CD4-positive, alpha-beta memory T cell (primary cell): ENCODE data around the gene TEKT3. TPM values are rescaled to one million over a fixed set of nuclear protein-coding genes. Genes with fewer than 3 reads are reported as not detected.
A peak's percentile ranks its signal among the peaks of the same experiment; 100 is the strongest.

Experiments used
- CTCF ChIA-PET: fragments of 350-600 bp; sonication (Branson Sonifier 250); formaldehyde crosslinking; loops from one replicate; lab custom pipeline; 2021; ENCODE audit warnings: inconsistent platforms; ENCODE audit not compliant: partially characterized antibody; lab: Charles Lee
- POLR2A ChIA-PET: fragments of 350-600 bp; sonication (Branson Sonifier 250); formaldehyde crosslinking; loops from one replicate; lab custom pipeline; 2021; ENCODE audit not compliant: partially characterized antibody; lab: Charles Lee
- DNase-seq, 5 donors: peaks; one replicate each; pipeline versions ENCODE4 v3.0.0 to v3.0.0-alpha.2; 2020 to 2022; ENCODE audit warnings: mixed read lengths in 1 of 5
- H3K27ac ChIP-seq: one replicate; pipeline ENCODE4 v1.7.0; 2013; ENCODE audit warnings: low read depth, low read length
- H3K27me3 ChIP-seq: 2 replicates; pipeline ENCODE4 v1.7.0; 2013; ENCODE audit warnings: mild to moderate bottlenecking, low read length, moderate library complexity; ENCODE audit not compliant: insufficient read depth
- H3K36me3 ChIP-seq: 2 replicates; pipeline ENCODE4 v1.7.0; 2013; ENCODE audit warnings: mild to moderate bottlenecking, low read length, moderate library complexity; ENCODE audit not compliant: insufficient read depth
- H3K4me1 ChIP-seq: 2 replicates; pipeline ENCODE4 v1.7.0; 2013; ENCODE audit warnings: mild to moderate bottlenecking, low read length, moderate library complexity; ENCODE audit not compliant: insufficient read depth
- H3K4me3 ChIP-seq, 2 donors: one replicate each; pipeline ENCODE4 v1.7.0; 2013; ENCODE audit warnings: low read length in 2 of 2, mild to moderate bottlenecking in 1 of 2
- H3K9me3 ChIP-seq, 2 donors: one replicate each; pipeline ENCODE4 v1.7.0; 2013; ENCODE audit warnings: low read length in 2 of 2, control low read depth in 1 of 2; ENCODE audit not compliant: control insufficient read depth in 1 of 2
- H3K27ac Mint-ChIP-seq, 7 donors: one replicate each; pipeline ENCODE4 v1.8.0; 2020 to 2021; ENCODE audit warnings: mixed read lengths in 7 of 7, mild to moderate bottlenecking in 6 of 7, inconsistent platforms in 3 of 7, moderate library complexity in 3 of 7
- H3K27me3 Mint-ChIP-seq, 2 donors: one replicate each; pipeline ENCODE4 v1.8.0; 2020 to 2021; ENCODE audit warnings: mixed read lengths in 2 of 2
- H3K36me3 Mint-ChIP-seq, 2 donors: one replicate each; pipeline ENCODE4 v1.8.0; 2020 to 2021; ENCODE audit warnings: mixed read lengths in 2 of 2, inconsistent platforms in 1 of 2, mild to moderate bottlenecking in 1 of 2
- H3K4me1 Mint-ChIP-seq, 4 donors: one replicate each; pipeline ENCODE4 v1.8.0; 2020 to 2021; ENCODE audit warnings: mixed read lengths in 4 of 4, mild to moderate bottlenecking in 1 of 4
- H3K4me3 Mint-ChIP-seq, 8 donors: one replicate each; pipeline ENCODE4 v1.8.0; 2020 to 2021; ENCODE audit warnings: mixed read lengths in 8 of 8, mild to moderate bottlenecking in 7 of 8, moderate library complexity in 6 of 8, inconsistent platforms in 3 of 8
- H3K9me3 Mint-ChIP-seq, 8 donors: one replicate each; pipeline ENCODE4 v1.8.0; 2020 to 2021; ENCODE audit warnings: mixed read lengths in 8 of 8, mild to moderate bottlenecking in 5 of 8, inconsistent platforms in 3 of 8, moderate library complexity in 1 of 8
- intact Hi-C: fragments of 100-400 bp; cut with micrococcal nuclease; formaldehyde crosslinking; loops from one replicate; pipeline ENCODE4 v1.15.1; 2023
- polyA plus RNA-seq, 2 donors: library from polyadenylated mRNA; unstranded; fragments of 300-500 nt; fragmentation: Illumina TruSeq; gene quantifications; one replicate each; pipeline ENCODE4 v1.2.3, GENCODE V29; 2021
- total RNA-seq, 2 experiments: library from RNA; stranded (reverse); gene quantifications; one replicate each; pipeline ENCODE4 v1.2.3, GENCODE V29; 2021

TEKT3 gene
- total and polyA plus RNA-seq, 4 experiments from 2014 or later: 0.42 to 0.76 TPM; not detected in 2

DNA sequence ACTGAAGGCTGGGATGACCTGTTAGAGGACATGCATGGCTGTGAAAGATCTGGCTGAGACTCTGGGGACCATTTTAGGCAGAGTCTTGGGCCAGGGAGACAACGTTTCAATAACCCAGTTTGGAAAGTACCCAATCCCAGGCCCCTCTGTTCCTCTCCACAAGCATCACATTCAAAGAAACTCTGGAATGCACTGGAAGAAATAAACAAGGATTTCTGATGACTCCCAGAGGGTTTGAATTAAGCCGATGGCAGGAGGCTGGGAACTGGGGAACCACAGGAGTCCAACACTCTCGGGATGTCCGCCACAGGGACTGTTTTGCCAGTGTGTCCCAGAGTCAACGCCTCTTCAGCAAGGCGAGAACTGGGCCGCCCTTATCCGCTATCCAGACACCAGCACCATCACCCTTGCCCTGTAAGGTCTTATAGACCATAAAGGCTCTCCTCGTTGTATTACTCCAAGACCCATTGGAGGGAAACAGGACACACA is 79.6 kb downstream of the TEKT3 start:
- Mint-ChIP-seq H3K9me3 (no peaks in the 10 kb centered on the region), H3K4me3 (peak overlapping the region in 6 of 8 donors; percentile 9 to 62 (median 54))
- no peak for DNase-seq

DNA sequence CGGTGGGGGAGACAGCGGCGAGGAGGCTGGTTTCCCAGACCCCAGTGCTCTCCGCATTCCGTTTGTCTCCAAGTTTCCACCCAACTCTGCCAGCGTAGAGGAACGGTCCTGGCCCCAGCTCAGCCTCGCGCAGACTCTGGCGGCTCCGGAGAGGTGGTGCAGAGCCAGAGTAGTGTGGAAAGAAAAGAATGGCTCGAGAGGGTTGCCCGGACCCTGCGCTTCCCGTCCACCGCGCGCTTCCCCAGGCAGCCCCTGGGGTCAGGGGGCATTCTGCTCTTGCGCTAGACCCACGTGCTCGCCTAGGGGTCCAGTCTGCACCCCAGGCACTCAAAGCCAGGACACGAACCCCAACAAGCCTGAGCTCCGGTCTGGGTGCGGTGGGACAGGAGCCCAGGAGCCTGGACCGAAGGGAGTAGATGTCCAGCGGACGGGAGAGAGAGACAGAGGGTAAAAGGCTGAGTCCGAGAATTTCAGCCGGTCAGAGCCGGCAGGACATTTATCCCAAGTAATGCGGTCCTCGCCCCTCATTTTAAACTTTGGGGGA is 80.1 kb downstream of the TEKT3 start:
- Histone ChIP-seq H3K27me3 (peaks cover 10% of the 10 kb centered on the region), H3K27ac (no peak overlapping the region), H3K4me3 (no peak overlapping the region), H3K4me1 (peaks cover 21% of the 10 kb centered on the region), H3K9me3 (no peaks in the 10 kb centered on the region), H3K36me3 (no peaks in the 10 kb centered on the region)
- peaks cover 11 to 26% (median 14%) of the 10 kb centered on the region in 4 donors for H3K4me1 Mint-ChIP-seq
- no peak overlapping the region for H3K27ac Mint-ChIP-seq
- DNase-seq: no peak
- H3K27me3 Mint-ChIP-seq: peaks cover 46 to 52% of the 10 kb centered on the region in 2 donors
- CTCF ChIA-PET: no interaction called here
- H3K9me3 Mint-ChIP-seq: no peaks in the 10 kb centered on the region
- no peaks in the 10 kb centered on the region for H3K36me3 Mint-ChIP-seq
- peak overlapping the region in 2 of 8 donors; percentile 42 to 62 for H3K4me3 Mint-ChIP-seq
- POLR2A ChIA-PET: no interaction called here
- intact Hi-C loops: no loop called here

More for the DNA sequence above, 79.6 kb downstream of the TEKT3 start:
- H3K4me1 Mint-ChIP-seq: peaks cover 11 to 26% (median 14%) of the 10 kb centered on the region in 4 donors
- H3K27ac Mint-ChIP-seq: no peak overlapping the region
- intact Hi-C loops: no loop called here
- H3K4me3 ChIP-seq: no peak overlapping the region
- no peaks in the 10 kb centered on the region for H3K9me3 ChIP-seq
- H3K36me3 Mint-ChIP-seq: no peaks in the 10 kb centered on the region
- POLR2A ChIA-PET: no interaction called here
- H3K4me1 ChIP-seq: peaks cover 21% of the 10 kb centered on the region
- H3K36me3 ChIP-seq: no peaks in the 10 kb centered on the region
- CTCF ChIA-PET: interaction anchor here (1.5 kb wide), 1 partner anchor 241 kb away, joined by 4 read pairs; no protein-coding TSS in a partner anchor
- H3K27me3 Mint-ChIP-seq: peaks cover 43 to 49% of the 10 kb centered on the region in 2 donors
- H3K27me3 ChIP-seq: peaks cover 10% of the 10 kb centered on the region
- no peak overlapping the region for H3K27ac ChIP-seq

DNA sequence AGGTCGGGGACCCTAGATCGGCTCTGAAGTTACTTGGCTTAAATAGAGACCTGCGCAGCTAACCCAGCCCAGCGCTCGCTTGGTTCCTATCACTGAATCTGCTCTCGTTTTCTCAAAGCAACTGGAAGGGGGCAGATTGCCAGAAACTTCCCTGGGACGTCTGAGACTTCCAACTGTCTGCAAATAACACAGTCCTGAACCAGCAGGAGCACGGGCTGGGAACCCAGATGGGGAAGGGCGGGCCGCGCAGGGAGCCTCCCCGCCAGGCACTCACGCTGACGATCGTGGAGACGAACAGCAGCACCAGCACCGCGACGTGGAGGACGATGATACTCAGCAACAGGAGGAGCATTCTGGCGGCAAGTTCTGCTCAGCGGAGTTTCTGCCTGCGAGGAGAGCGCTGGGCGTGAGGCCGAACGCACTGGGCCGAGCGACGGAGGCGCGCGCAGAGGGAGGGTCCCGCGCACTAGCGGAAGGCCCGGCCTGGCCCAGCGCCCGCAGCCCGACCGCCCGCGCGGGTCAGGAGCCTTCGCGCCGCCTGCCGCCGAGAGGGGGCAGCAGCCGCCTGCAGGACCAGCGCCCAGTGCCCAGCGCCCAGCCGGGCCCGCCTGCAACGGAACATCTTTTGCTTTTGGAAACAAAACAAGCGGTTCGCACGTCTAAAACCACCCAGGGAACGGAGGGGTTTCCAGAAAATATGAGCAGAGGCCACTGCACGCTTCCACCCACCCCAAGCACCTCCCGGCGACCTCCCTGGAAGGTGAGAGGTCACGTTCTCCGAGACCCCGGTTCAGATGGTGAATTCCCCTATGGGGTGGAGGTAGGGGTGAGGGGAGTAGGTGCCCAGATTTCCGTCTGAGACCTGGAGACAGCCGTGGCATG is 80.8 kb downstream of the TEKT3 start:
- CTCF ChIA-PET: interaction anchor here (0.7 kb wide), 1 partner anchor 12 kb away, joined by 3 read pairs; no protein-coding TSS in a partner anchor
- H3K4me3 ChIP-seq: no peak overlapping the region

DNA sequence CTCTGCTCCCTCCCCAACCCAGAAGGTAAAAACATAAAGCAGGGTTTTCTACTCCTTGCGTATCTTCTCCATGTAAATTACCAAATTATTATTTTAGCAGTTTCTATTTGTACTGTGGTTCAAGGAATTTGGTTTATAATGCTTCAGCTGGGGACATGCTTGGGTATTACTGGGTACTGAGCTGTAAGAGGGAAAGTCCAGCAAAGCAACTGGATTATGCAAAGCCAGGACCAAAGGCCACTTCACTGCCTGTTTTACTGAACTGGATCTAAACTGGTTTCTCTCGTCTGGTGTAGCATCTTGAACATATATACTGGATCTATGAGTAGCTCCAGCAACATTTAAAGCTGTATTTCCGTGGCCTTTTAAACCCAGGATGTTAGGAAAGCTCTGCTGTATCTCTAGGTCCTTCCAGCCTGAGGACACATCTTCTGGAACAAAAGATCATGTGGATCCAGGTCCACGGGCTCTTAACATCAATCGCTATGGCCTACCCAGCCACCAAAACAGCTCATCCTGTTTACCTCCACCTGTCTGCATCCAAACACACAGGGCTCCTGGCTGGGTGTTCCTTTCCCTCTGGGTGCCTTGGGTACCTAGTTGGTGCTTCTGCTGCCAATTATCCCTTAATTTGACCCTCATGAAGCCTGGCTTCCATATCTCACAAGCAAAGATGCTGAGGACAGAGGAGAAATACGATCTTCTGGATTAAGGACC is 83.4 kb downstream of the TEKT3 start:
- Mint-ChIP-seq H3K27me3 (peaks cover 42 to 46% of the 10 kb centered on the region in 2 donors), H3K9me3 (peaks cover 0 to 2% (median 0%) of the 10 kb centered on the region in 8 donors), H3K4me1 (peaks cover 11 to 26% (median 14%) of the 10 kb centered on the region in 4 donors), H3K27ac (no peak overlapping the region), H3K36me3 (no peaks in the 10 kb centered on the region), H3K4me3 (peak overlapping the region in 1 of 8 donors; percentile 25)
- peaks cover 8% of the 10 kb centered on the region for H3K27me3 ChIP-seq
- POLR2A ChIA-PET: no interaction called here
- peaks cover 21% of the 10 kb centered on the region for H3K4me1 ChIP-seq
- no peaks in the 10 kb centered on the region for H3K9me3 ChIP-seq
- no peak overlapping the region for H3K27ac ChIP-seq
- H3K36me3 ChIP-seq: no peaks in the 10 kb centered on the region
- intact Hi-C loops: loop anchor here (1.0 to 5.0 kb wide), 2 partner anchors 245 to 269 kb away; no protein-coding TSS in a partner anchor
- H3K4me3 ChIP-seq: no peak overlapping the region
- CTCF ChIA-PET: interaction anchor here (0.6 to 3.4 kb wide), 11 partner anchors 9 to 740 kb away, joined by 3 to 28 read pairs (median 7); partner anchors contain the start of genes TTC19 and ZSWIM7
- no peak for DNase-seq

More for the DNA sequence above, 80.8 kb downstream of the TEKT3 start:
- DNase-seq: peak in 4 of 5 donors; percentile 26 to 45 (median 33)
- Histone ChIP-seq H3K36me3 (no peaks in the 10 kb centered on the region), H3K27me3 (peaks cover 10% of the 10 kb centered on the region), H3K27ac (no peak overlapping the region), H3K9me3 (no peaks in the 10 kb centered on the region), H3K4me1 (peaks cover 21% of the 10 kb centered on the region)
- peak overlapping the region; percentile 72 to 85 (median 78) for H3K4me3 Mint-ChIP-seq
- H3K9me3 Mint-ChIP-seq: peaks cover 0 to 2% (median 0%) of the 10 kb centered on the region in 8 donors
- peak overlapping the region in 2 of 7 donors; percentile 27 to 53 for H3K27ac Mint-ChIP-seq
- POLR2A ChIA-PET: no interaction called here
- H3K4me1 Mint-ChIP-seq: peaks cover 11 to 26% (median 14%) of the 10 kb centered on the region in 4 donors
- H3K27me3 Mint-ChIP-seq: peaks cover 42 to 51% of the 10 kb centered on the region in 2 donors
- intact Hi-C loops: no loop called here
- H3K36me3 Mint-ChIP-seq: no peaks in the 10 kb centered on the region

DNA sequence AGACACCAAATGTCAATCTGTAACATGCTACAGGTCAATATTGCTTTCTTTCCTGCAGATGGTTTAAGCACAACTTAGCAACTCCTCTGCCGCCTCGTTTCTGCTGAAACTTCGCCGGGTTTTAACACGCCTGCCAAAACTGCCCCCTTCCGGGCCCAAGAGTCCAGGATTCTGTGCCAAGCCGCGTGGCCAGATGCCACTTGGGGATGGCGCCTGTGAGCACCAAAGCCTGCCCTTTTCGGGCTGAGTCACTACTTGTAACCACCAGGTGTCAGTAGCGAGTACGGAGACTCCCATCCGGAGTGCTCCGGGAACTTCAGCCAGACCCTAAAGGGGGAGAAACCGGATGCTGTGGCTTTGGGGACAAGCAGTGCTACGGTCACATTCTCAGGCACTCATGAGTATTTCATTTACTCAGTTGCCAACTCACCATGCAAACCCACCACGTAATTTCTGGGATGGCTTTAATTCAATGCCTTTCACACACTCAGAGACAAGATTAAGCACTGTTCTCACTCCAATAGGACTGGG is 84.1 kb downstream of the TEKT3 start:
- Histone ChIP-seq H3K4me1 (peaks cover 21% of the 10 kb centered on the region), H3K27ac (no peak overlapping the region), H3K36me3 (no peaks in the 10 kb centered on the region), H3K9me3 (no peaks in the 10 kb centered on the region), H3K27me3 (peaks cover 8% of the 10 kb centered on the region), H3K4me3 (no peak overlapping the region)
- peak; percentile 32 to 50 (median 44) for DNase-seq
- Mint-ChIP-seq H3K27ac (no peak overlapping the region), H3K4me3 (peak overlapping the region in 3 of 8 donors; percentile 10 to 68 (median 51)), H3K4me1 (peaks cover 11 to 25% (median 14%) of the 10 kb centered on the region in 4 donors), H3K27me3 (peaks cover 42 to 44% of the 10 kb centered on the region in 2 donors), H3K36me3 (no peaks in the 10 kb centered on the region), H3K9me3 (peaks cover 0 to 2% (median 0%) of the 10 kb centered on the region in 8 donors)
- ChIA-PET CTCF (interaction anchor here (1.1 to 3.4 kb wide), 10 partner anchors 9 to 741 kb away, joined by 3 to 28 read pairs (median 7); partner anchors contain the start of genes TTC19 and ZSWIM7), POLR2A (no interaction called here)
- intact Hi-C loops: loop anchor here (1.0 to 5.0 kb wide), 2 partner anchors 246 to 270 kb away; no protein-coding TSS in a partner anchor

DNA sequence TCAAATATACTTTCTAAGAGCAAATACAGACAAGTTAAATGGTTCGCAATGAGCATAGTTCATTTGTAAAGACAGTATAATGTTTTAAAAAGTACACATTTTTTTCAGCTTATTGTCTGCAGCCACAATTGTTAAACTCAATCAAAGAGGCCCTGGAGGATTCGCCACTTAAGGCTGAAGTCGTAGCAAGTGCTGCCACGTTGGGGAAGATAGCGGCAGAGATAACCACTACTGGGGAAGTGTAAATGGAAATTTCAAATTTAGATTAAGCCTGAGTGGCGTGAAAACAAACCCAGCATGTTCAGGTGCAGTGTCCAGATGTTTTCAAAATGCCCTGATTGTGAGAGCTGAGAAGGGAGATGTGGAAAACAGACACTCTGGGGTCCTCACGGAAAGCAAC is 84.7 kb downstream of the TEKT3 start:
- no peaks in the 10 kb centered on the region for H3K9me3 ChIP-seq
- H3K27me3 ChIP-seq: peaks cover 8% of the 10 kb centered on the region
- Mint-ChIP-seq H3K36me3 (no peaks in the 10 kb centered on the region), H3K4me1 (peaks cover 11 to 20% (median 13%) of the 10 kb centered on the region in 4 donors), H3K4me3 (peak overlapping the region in 1 of 8 donors; percentile 17), H3K9me3 (peaks cover 0 to 2% (median 0%) of the 10 kb centered on the region in 8 donors), H3K27ac (no peak overlapping the region), H3K27me3 (peaks cover 38 to 41% of the 10 kb centered on the region in 2 donors)
- intact Hi-C loops: loop anchor here (1.0 to 5.0 kb wide), 2 partner anchors 247 to 271 kb away; no protein-coding TSS in a partner anchor
- DNase-seq: no peak
- peaks cover 21% of the 10 kb centered on the region for H3K4me1 ChIP-seq
- no peak overlapping the region for H3K27ac ChIP-seq
- no peaks in the 10 kb centered on the region for H3K36me3 ChIP-seq
- POLR2A ChIA-PET: no interaction called here
- CTCF ChIA-PET: interaction anchor here (1.1 to 3.4 kb wide), 6 partner anchors 9 to 742 kb away, joined by 3 to 28 read pairs (median 12); partner anchors contain the start of genes TTC19 and ZSWIM7
- H3K4me3 ChIP-seq: no peak overlapping the region
